ENCODE measurements around the gene ZNF550. TPM values are rescaled to one million over a fixed set of nuclear protein-coding genes. Genes with fewer than 3 reads are reported as not detected.
"Not testable (repeated sequence)": the region's sequence is repeated elsewhere in the genome, so short reads cannot be mapped to it uniquely, and the experiment has no call there.

The ZNF550 gene
- total RNA-seq, 2 donors from 2014 or later = 6.3 to 6.5 TPM

DNA sequence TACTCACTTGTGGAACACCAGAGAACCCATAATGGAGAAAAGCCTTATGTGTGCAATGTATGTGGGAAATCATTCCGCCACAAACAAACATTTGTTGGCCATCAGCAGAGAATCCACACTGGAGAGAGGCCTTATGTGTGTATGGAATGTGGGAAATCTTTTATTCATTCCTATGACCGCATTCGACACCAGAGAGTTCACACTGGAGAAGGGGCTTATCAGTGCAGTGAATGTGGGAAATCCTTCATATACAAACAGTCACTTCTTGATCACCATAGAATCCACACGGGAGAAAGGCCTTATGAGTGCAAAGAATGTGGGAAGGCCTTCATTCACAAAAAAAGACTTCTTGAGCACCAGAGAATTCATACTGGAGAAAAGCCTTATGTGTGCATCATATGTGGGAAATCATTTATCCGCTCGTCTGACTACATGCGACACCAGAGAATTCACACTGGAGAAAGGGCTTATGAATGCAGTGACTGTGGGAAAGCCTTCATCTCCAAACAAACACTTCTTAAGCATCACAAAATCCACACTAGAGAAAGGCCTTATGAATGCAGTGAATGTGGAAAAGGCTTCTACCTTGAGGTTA lies 21.6 kb downstream of the ZNF550 start:
- TF ChIP-seq, protein P1, sequence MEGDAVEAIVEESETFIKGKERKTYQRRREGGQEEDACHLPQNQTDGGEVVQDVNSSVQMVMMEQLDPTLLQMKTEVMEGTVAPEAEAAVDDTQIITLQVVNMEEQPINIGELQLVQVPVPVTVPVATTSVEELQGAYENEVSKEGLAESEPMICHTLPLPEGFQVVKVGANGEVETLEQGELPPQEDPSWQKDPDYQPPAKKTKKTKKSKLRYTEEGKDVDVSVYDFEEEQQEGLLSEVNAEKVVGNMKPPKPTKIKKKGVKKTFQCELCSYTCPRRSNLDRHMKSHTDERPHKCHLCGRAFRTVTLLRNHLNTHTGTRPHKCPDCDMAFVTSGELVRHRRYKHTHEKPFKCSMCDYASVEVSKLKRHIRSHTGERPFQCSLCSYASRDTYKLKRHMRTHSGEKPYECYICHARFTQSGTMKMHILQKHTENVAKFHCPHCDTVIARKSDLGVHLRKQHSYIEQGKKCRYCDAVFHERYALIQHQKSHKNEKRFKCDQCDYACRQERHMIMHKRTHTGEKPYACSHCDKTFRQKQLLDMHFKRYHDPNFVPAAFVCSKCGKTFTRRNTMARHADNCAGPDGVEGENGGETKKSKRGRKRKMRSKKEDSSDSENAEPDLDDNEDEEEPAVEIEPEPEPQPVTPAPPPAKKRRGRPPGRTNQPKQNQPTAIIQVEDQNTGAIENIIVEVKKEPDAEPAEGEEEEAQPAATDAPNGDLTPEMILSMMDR (IDR thresholded peaks at IDR 0.05) = no peak
- no peak overlapping the region for H3K27ac ChIP-seq
- no peaks in the 10 kb centered on the region for H3K4me1 ChIP-seq (ENCODE audit: control insufficient read depth in 1 of 2, low read depth in 2 of 2)
- peaks cover 91% of the 10 kb centered on the region for H3K36me3 ChIP-seq
- H3K9me3 ChIP-seq = peaks cover 100% of the 10 kb centered on the region
- DNase-seq (ENCODE audit: low spot score) = no peak
- peak overlapping the region; percentile 14 for H3K4me3 ChIP-seq
- ATAC-seq (ENCODE audit: insufficient number of reproducible peaks, low FRiP score, low read depth) = no peak
- no peaks in the 10 kb centered on the region for H3K27me3 ChIP-seq (replicated peaks; ENCODE audit: insufficient read depth)

DNA sequence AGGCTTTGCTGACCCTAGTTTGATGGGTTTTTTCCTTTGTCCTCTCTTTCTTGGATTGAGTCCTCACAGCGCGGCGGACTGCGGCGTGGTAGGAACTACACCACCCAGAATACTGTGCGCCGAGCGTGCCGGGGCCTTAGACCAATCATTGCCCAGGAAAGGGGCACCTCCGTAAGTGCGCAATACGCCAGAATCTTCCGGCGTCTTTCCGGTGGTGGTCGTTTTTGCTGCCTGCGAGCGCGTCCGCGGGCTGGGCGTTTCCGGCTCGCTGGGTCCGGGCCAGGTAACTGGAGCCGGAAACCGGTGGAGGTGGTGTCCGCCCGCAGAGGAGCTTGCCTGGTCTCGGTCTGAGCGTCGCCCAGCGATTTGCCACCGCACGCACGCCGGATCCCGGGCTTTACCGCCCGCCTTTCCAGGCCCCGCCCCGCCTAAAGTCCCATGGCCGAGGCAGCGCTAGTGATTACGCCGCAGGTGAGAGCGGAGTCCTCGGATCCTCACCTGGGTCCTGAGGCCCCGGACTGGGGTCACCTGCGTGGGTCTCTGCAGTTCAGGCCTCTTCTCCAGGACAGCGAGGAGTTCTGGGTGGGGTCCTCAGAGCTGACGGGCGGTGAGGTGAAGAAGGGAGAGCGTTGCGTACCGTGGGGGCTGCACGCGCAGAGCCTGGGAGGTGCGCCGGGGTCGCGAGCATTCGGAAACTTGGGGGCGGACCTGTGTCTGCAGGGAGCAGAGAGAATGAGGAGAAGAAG lies 32.4 kb downstream of the ZNF550 start, which contains the start of gene ZNF549:
Gene ZNF549 (plus strand): TSS at position 221 of the 746 bp plus-strand sequence. CDS start 218 bp downstream, at position 439.
- peak within 1 kb of the TSS; percentile 66 to 78 for H3K27ac ChIP-seq
- peak within 1 kb of the TSS; percentile 99 for H3K4me3 ChIP-seq
- peak; percentile 73 for ATAC-seq (ENCODE audit: insufficient number of reproducible peaks, low FRiP score, low read depth)
- peaks cover 24% of the 10 kb centered on the region for H3K9me3 ChIP-seq
- peak; percentile 68 for DNase-seq (ENCODE audit: low spot score)
- TF ChIP-seq, protein P1 (IDR thresholded peaks at IDR 0.05) = no peak
- H3K36me3 ChIP-seq = peaks cover 19% of the 10 kb centered on the region
- no peaks in the 10 kb centered on the region for H3K27me3 ChIP-seq (replicated peaks; ENCODE audit: insufficient read depth)
- H3K4me1 ChIP-seq (ENCODE audit: control insufficient read depth in 1 of 2, low read depth in 2 of 2) = peaks cover 7 to 9% of the 10 kb centered on the region in 2 donors

- Histone ChIP-seq H3K9me3 (peaks cover 19% of the 10 kb centered on the region), H3K36me3 (peaks cover 23% of the 10 kb centered on the region)
- ATAC-seq (ENCODE audit: insufficient number of reproducible peaks, low FRiP score, low read depth); DNase-seq (ENCODE audit: low spot score); H3K4me1 ChIP-seq (ENCODE audit: control insufficient read depth in 1 of 2, low read depth in 2 of 2); H3K27me3 ChIP-seq (replicated peaks; ENCODE audit: insufficient read depth); H3K4me3 ChIP-seq; H3K27ac ChIP-seq: not testable (repeated sequence)
These were observed 41.6 kb downstream of the ZNF550 start for GRCh38 chr19:57518021-57518420.

- no peak for ATAC-seq (ENCODE audit: insufficient number of reproducible peaks, low FRiP score, low read depth)
- Histone ChIP-seq H3K27me3 (replicated peaks; ENCODE audit: insufficient read depth) (no peaks in the 10 kb centered on the region), H3K4me1 (ENCODE audit: control insufficient read depth in 1 of 2, low read depth in 2 of 2) (no peaks in the 10 kb centered on the region), H3K27ac (no peak overlapping the region), H3K9me3 (peaks cover 39% of the 10 kb centered on the region), H3K4me3 (no peak overlapping the region), H3K36me3 (peaks cover 23% of the 10 kb centered on the region)
- DNase-seq (ENCODE audit: low spot score) = no peak
- TF ChIP-seq, protein P1 (IDR thresholded peaks at IDR 0.05) = no peak
These were observed 44.4 kb downstream of the ZNF550 start for GRCh38 chr19:57515255-57515654.

- Histone ChIP-seq H3K4me1 (ENCODE audit: control insufficient read depth in 1 of 2, low read depth in 2 of 2) (no peaks in the 10 kb centered on the region), H3K36me3 (peaks cover 23% of the 10 kb centered on the region), H3K27me3 (replicated peaks; ENCODE audit: insufficient read depth) (no peaks in the 10 kb centered on the region), H3K4me3 (no peak overlapping the region), H3K9me3 (peaks cover 57% of the 10 kb centered on the region), H3K27ac (no peak overlapping the region)
- no peak for DNase-seq (ENCODE audit: low spot score)
- TF ChIP-seq, protein P1 (IDR thresholded peaks at IDR 0.05) = no peak
- ATAC-seq (ENCODE audit: insufficient number of reproducible peaks, low FRiP score, low read depth) = no peak
These were observed 46.8 kb downstream of the ZNF550 start for GRCh38 chr19:57512845-57513244.

Data from thoracic aorta (tissue), 2 donors.